Measurements from ENCODE around the gene NHS.

GRCh38 chrX:17597327-17597726, 222.3 kb downstream of the NHS start:
- TF ChIP-seq CTCF (IDR thresholded peaks at IDR 0.05) (no peak), POLR2AphosphoS5 (IDR thresholded peaks at IDR 0.05) (no peak), POLR2A (IDR thresholded peaks at IDR 0.05) (no peak)
